SK-N-SH (cell line): ENCODE results near the gene DNAJC18. TPM values are rescaled to one million over a fixed set of nuclear protein-coding genes. Genes with fewer than 3 reads are reported as not detected.

ENCODE experiments used
- CTCF ChIA-PET: fragments of 300-600, 350-600 bp; formaldehyde crosslinking; extraction: SDS; loops from one replicate; lab custom pipeline; 2021; lab: Yijun Ruan, JAX
- POLR2A ChIA-PET: fragments of 350-600 bp; sonication (Branson Sonifier 250); formaldehyde crosslinking; extraction: SDS; loops from one replicate; lab custom pipeline; 2020; ENCODE audit warnings: antibody characterized with exemption, inconsistent platforms; lab: Yijun Ruan, JAX
- DNase-seq: peaks from one replicate; pipeline ENCODE4 v3.0.0; 2012
- H2AFZ ChIP-seq: fragments of 200-600 bp; sonication (generic); 2 replicates; pipeline ENCODE4 v1.8.1; 2016; ENCODE audit warnings: antibody characterized with exemption, mild to moderate bottlenecking, low read depth
- H3F3A ChIP-seq: fragments of 200-600 bp; sonication (generic); replicated peaks from 2 replicates; pipeline ENCODE3; 2016; ENCODE audit warnings: antibody characterized with exemption, mild to moderate bottlenecking; ENCODE audit not compliant: insufficient read depth
- H3K27ac ChIP-seq, 2 experiments: fragments of 200-500 bp in 1 of 2; fragments of 200-600 bp in 1 of 2; sonication (Bioruptor generic) in 1 of 2; sonication (generic), shearing (Covaris generic) in 1 of 2; 2 replicates each; pipeline versions ENCODE4 v1.5.1 to v1.6.1; 2014 to 2016; ENCODE audit warnings: low read depth in 2 of 2, inconsistent platforms in 1 of 2, low read length in 1 of 2, mild to moderate bottlenecking in 1 of 2, mixed read lengths in 1 of 2
- H3K27me3 ChIP-seq: fragments of 200-600 bp; sonication (generic), shearing (Covaris generic); 2 replicates; pipeline ENCODE4 v1.6.1; 2016; ENCODE audit warnings: mixed run types; ENCODE audit not compliant: insufficient read depth
- H3K36me3 ChIP-seq, 2 experiments: fragments of 200-500 bp in 1 of 2; fragments of 200-600 bp in 1 of 2; sonication (Bioruptor generic) in 1 of 2; sonication (generic) in 1 of 2; replicated peaks in 1 of 2; 2 replicates each; pipeline versions ENCODE3 to v1.5.1; 2014 to 2016; ENCODE audit warnings: low read length in 1 of 2, mild to moderate bottlenecking in 1 of 2; ENCODE audit not compliant: insufficient read depth in 2 of 2, control insufficient read depth in 1 of 2
- H3K4me1 ChIP-seq, 2 experiments: fragments of 200-500 bp in 1 of 2; fragments of 200-600 bp in 1 of 2; sonication (Bioruptor generic) in 1 of 2; sonication (generic), shearing (Covaris generic) in 1 of 2; 2 replicates each; pipeline versions ENCODE4 v1.5.1 to v1.6.1; 2014 to 2016; ENCODE audit warnings: low read depth in 1 of 2, low read length in 1 of 2, mixed run types in 1 of 2; ENCODE audit not compliant: insufficient read depth in 2 of 2, control insufficient read depth in 1 of 2
- H3K4me2 ChIP-seq: fragments of 200-600 bp; sonication (generic), shearing (Covaris generic); 2 replicates; pipeline ENCODE4 v1.6.1; 2017; ENCODE audit warnings: mixed run types
- H3K4me3 ChIP-seq, 2 experiments: fragments of 200-500 bp in 1 of 2; fragments of 200-600 bp in 1 of 2; sonication (Bioruptor generic) in 1 of 2; sonication (generic), shearing (Covaris generic) in 1 of 2; 2 replicates each; pipeline versions ENCODE4 v1.5.1 to v1.8.1; 2014 to 2016; ENCODE audit warnings: low read depth in 2 of 2, inconsistent platforms in 1 of 2, low read length in 1 of 2, mild to moderate bottlenecking in 1 of 2, mixed read lengths in 1 of 2, moderate library complexity in 1 of 2
- H3K79me2 ChIP-seq: fragments of 200-600 bp; sonication (generic); 2 replicates; pipeline ENCODE4 v1.8.1; 2017; ENCODE audit warnings: mild to moderate bottlenecking; ENCODE audit not compliant: insufficient read depth
- H3K9ac ChIP-seq: fragments of 200-600 bp; sonication (generic); 2 replicates; pipeline ENCODE4 v1.6.1; 2017; ENCODE audit warnings: mixed run types
- H3K9me2 ChIP-seq: fragments of 200-600 bp; sonication (generic); 2 replicates; pipeline ENCODE4 v1.6.1; 2017; ENCODE audit warnings: mixed run types
- H3K9me3 ChIP-seq: fragments of 200-600 bp; sonication (generic); 2 replicates; pipeline ENCODE4 v1.6.1; 2017; ENCODE audit warnings: mixed run types, mild to moderate bottlenecking, moderate library complexity
- H4K20me1 ChIP-seq: fragments of 200-600 bp; sonication (generic); 2 replicates; pipeline ENCODE4 v1.6.1; 2017; ENCODE audit warnings: mild to moderate bottlenecking, mixed run types; ENCODE audit not compliant: insufficient read depth
- CHD2 ChIP-seq: fragments of 150-350 bp; IDR thresholded peaks from 2 replicates; pipeline ENCODE4 v1.6.1; 2018; ENCODE audit warnings: low read length; ENCODE audit not compliant: partially characterized antibody
- ELF1 ChIP-seq: IDR thresholded peaks from 2 replicates; pipeline ENCODE4 v1.4.0; 2012
- EZH2phosphoT487 ChIP-seq: fragments of 200-600 bp; sonication (generic); IDR thresholded peaks from 2 replicates; pipeline ENCODE4 v1.6.1; 2017; ENCODE audit warnings: low read depth, mixed run types, mild to moderate bottlenecking, antibody characterized with exemption, moderate library complexity, borderline replicate concordance
- FOSL2 ChIP-seq: IDR thresholded peaks from 2 replicates; pipeline ENCODE4 v1.4.0; 2012; ENCODE audit warnings: low read depth, mild to moderate bottlenecking, moderate library complexity, borderline replicate concordance
- FOXM1 ChIP-seq: IDR thresholded peaks from 2 replicates; pipeline ENCODE4 v1.4.0; 2012; ENCODE audit warnings: low read depth, mild to moderate bottlenecking
- GABPA ChIP-seq: IDR thresholded peaks from 2 replicates; pipeline ENCODE4 v1.4.0; 2012; ENCODE audit warnings: low read depth, mild to moderate bottlenecking
- GATA2 ChIP-seq: sonication (generic); formaldehyde crosslinking; IDR thresholded peaks from 2 replicates; pipeline ENCODE4 v1.5.0; 2020; ENCODE audit warnings: mild to moderate bottlenecking, missing genetic modification reagents
- MEF2A ChIP-seq: IDR thresholded peaks from 2 replicates; pipeline ENCODE4 v1.4.0; 2012; ENCODE audit warnings: low read depth, borderline replicate concordance
- NFIC ChIP-seq: IDR thresholded peaks from 2 replicates; pipeline ENCODE4 v1.4.0; 2012; ENCODE audit warnings: borderline replicate concordance
- POLR2AphosphoS5 ChIP-seq: IDR thresholded peaks from 2 replicates; pipeline ENCODE4 v1.6.1; 2012; ENCODE audit warnings: low read depth, low read length
- RAD21 ChIP-seq: IDR thresholded peaks from 2 replicates; pipeline ENCODE4 v1.6.1; 2012; ENCODE audit warnings: mild to moderate bottlenecking, low read length
- RCOR1 ChIP-seq: fragments of 150-350 bp; IDR thresholded peaks from 2 replicates; pipeline ENCODE4 v1.6.1; 2017; ENCODE audit warnings: antibody characterized with exemption, low read length
- TAF1 ChIP-seq: IDR thresholded peaks from 2 replicates; pipeline ENCODE4 v1.6.1; 2012; ENCODE audit warnings: low read depth, mild to moderate bottlenecking, low read length, moderate library complexity, borderline replicate concordance
- USF2 ChIP-seq: fragments of 150-350 bp; IDR thresholded peaks from 2 replicates; pipeline ENCODE4 v1.6.1; 2017; ENCODE audit warnings: antibody characterized with exemption, low read length, low read depth, borderline replicate concordance
- WGBS: methylation state at CpG from one replicate; pipeline ENCODE4 v1.1.6; 2017; ENCODE audit warnings: low lambda C conversion rate; 5-methylcytosine and 5-hydroxymethylcytosine counted together
- polyA plus RNA-seq, 3 experiments: library from polyadenylated mRNA; depleted of rRNA; stranded (reverse); fragments of >200 nt; gene quantifications; 2 replicates each; pipeline ENCODE4 v1.2.3, GENCODE V29; 2012

Gene DNAJC18
- polyA plus RNA-seq, 1 of the 3 experiments (the other 2 are of a cell fraction), result 7.4 TPM

GRCh38 chr5:139383275-139383992, 55.9 kb downstream of the DNAJC18 start, which contains the start of gene SLC23A1:
Gene SLC23A1 (minus strand): TSS chr5:139383297. CDS start chr5:139383253, 44 bp downstream.
- TF ChIP-seq FOXM1, result no peak
- TF ChIP-seq NFIC, result peak; percentile 48; the same call in 1 of the 2 replicates
- no peak for TF ChIP-seq RCOR1
- 67% methylated on average over 8 of the region's 10 CpGs for WGBS
- Histone ChIP-seq H3K27me3 (no peaks in the 10 kb centered on the region), H3F3A (no peaks in the 10 kb centered on the region), H4K20me1 (no peaks in the 10 kb centered on the region), H3K79me2 (no peaks in the 10 kb centered on the region), H3K9me2 (no peaks in the 10 kb centered on the region), H3K36me3 (no peaks in the 10 kb centered on the region), H2AFZ (no peak within 1 kb of the TSS), H3K9ac (no peak within 1 kb of the TSS), H3K4me1 (peaks cover 0 to 23% of the 10 kb centered on the region in 2 experiments; a peak in 1 of 4 replicates), H3K4me2 (no peak within 1 kb of the TSS), H3K9me3 (no peaks in the 10 kb centered on the region), H3K27ac (no peak within 1 kb of the TSS; a peak in 1 of 4 replicates), H3K4me3 (no peak within 1 kb of the TSS)
- ChIA-PET CTCF (interaction anchor here (1.2 to 2.2 kb wide), 2 partner anchors 11 to 130 kb away, joined by 3 to 8 read pairs; no protein-coding TSS in a partner anchor), POLR2A (interaction anchor here (1.4 kb wide), 1 partner anchor 18 kb away, joined by 5 read pairs; no protein-coding TSS in a partner anchor)
- DNase-seq, result peak; percentile 73

- H2AFZ ChIP-seq, result no peak overlapping the region
- WGBS, result 41% methylated on average over 3 of the region's 3 CpGs
- no peak for TF ChIP-seq ELF1
- no peak for TF ChIP-seq POLR2AphosphoS5
- no peak for TF ChIP-seq MEF2A
- no peak for TF ChIP-seq RAD21
- TF ChIP-seq TAF1, result no peak
- TF ChIP-seq GATA2 (CRISPR knock-in tag), result no peak
- TF ChIP-seq CHD2, result no peak
- no peak for TF ChIP-seq FOSL2
- no peak for TF ChIP-seq GABPA
- no peak for TF ChIP-seq EZH2phosphoT487
- TF ChIP-seq USF2, result no peak
- TF ChIP-seq, all 33 proteins: peak for 0
- H4K20me1 ChIP-seq, result no peaks in the 10 kb centered on the region
- no peak overlapping the region; a peak in 1 of 4 replicates for H3K27ac ChIP-seq
- peaks cover 0 to 23% of the 10 kb centered on the region in 2 experiments; a peak in 1 of 4 replicates for H3K4me1 ChIP-seq
- no peaks in the 10 kb centered on the region for H3K9me2 ChIP-seq
- H3F3A ChIP-seq, result no peaks in the 10 kb centered on the region
- no peak for DNase-seq
- ChIA-PET CTCF (interaction anchor here (2.2 kb wide), 1 partner anchor 11 kb away, joined by 8 read pairs; no protein-coding TSS in a partner anchor), POLR2A (interaction anchor here (0.8 to 1.4 kb wide), 2 partner anchors 8 to 18 kb away, joined by 3 to 5 read pairs; no protein-coding TSS in a partner anchor)
- no peaks in the 10 kb centered on the region for H3K36me3 ChIP-seq
- no peaks in the 10 kb centered on the region for H3K79me2 ChIP-seq
- H3K27me3 ChIP-seq, result no peaks in the 10 kb centered on the region
- no peaks in the 10 kb centered on the region for H3K9me3 ChIP-seq
- H3K4me2 ChIP-seq, result no peak overlapping the region
- H3K9ac ChIP-seq, result no peak overlapping the region
- no peak overlapping the region for H3K4me3 ChIP-seq
Measured at GRCh38 chr5:139382807-139383206, 56.5 kb downstream of the DNAJC18 start.
